Trophoblast cell (in vitro differentiated cells and primary cell): ENCODE measurements around the gene HPSE2.
A peak's percentile ranks its signal among the peaks of the same experiment; 100 is the strongest.
"Not testable (repeated sequence)": the region's sequence is repeated elsewhere in the genome, so short reads cannot be mapped to it uniquely, and the experiment has no call there.

ENCODE experiments used
- DNase-seq, 2 donors: peaks; one replicate each; pipeline ENCODE4 v3.0.0-alpha.2; 2016
- H2AFZ ChIP-seq: 2 replicates; pipeline ENCODE4 v1.6.1; 2013; ENCODE audit warnings: low read length, moderate library complexity, mild to moderate bottlenecking; ENCODE audit not compliant: insufficient read depth, poor library complexity
- H2AK5ac ChIP-seq: 2 replicates; pipeline ENCODE4 v1.6.1; 2013; ENCODE audit warnings: mild to moderate bottlenecking, low read length
- H2BK120ac ChIP-seq: 2 replicates; pipeline ENCODE4 v1.6.1; 2013; ENCODE audit warnings: low read length, mild to moderate bottlenecking, moderate library complexity; ENCODE audit not compliant: insufficient read depth, poor library complexity
- H2BK12ac ChIP-seq: 2 replicates; pipeline ENCODE4 v1.6.1; 2013; ENCODE audit warnings: mild to moderate bottlenecking, low read length, moderate library complexity
- H2BK5ac ChIP-seq: 2 replicates; pipeline ENCODE4 v1.6.1; 2013; ENCODE audit warnings: low read length, low read depth, moderate library complexity, mild to moderate bottlenecking; ENCODE audit not compliant: poor library complexity
- H3K14ac ChIP-seq: 2 replicates; pipeline ENCODE4 v1.6.1; 2013; ENCODE audit warnings: mild to moderate bottlenecking, low read length
- H3K18ac ChIP-seq: 2 replicates; pipeline ENCODE4 v1.6.1; 2013; ENCODE audit warnings: mild to moderate bottlenecking, low read length
- H3K23ac ChIP-seq: 2 replicates; pipeline ENCODE4 v1.6.1; 2013; ENCODE audit warnings: low read length
- H3K27ac ChIP-seq: 2 replicates; pipeline ENCODE4 v1.5.1; 2013; ENCODE audit warnings: low read depth, mild to moderate bottlenecking, inconsistent platforms, low read length, moderate library complexity
- H3K27me3 ChIP-seq: 2 replicates; pipeline ENCODE4 v1.6.1; 2013; ENCODE audit warnings: inconsistent platforms, mild to moderate bottlenecking, low read length, moderate library complexity; ENCODE audit not compliant: insufficient read depth
- H3K36me3 ChIP-seq, 2 experiments: 1 replicate in 1 of 2; 2 replicates in 1 of 2; pipeline ENCODE4 v1.6.1; 2013; ENCODE audit warnings: low read length in 2 of 2, mild to moderate bottlenecking in 2 of 2, moderate library complexity in 1 of 2; ENCODE audit not compliant: insufficient read depth in 2 of 2, control insufficient read depth in 1 of 2
- H3K4ac ChIP-seq: 2 replicates; pipeline ENCODE4 v1.6.1; 2013; ENCODE audit warnings: low read depth, mild to moderate bottlenecking, low read length, moderate library complexity
- H3K4me1 ChIP-seq, 2 experiments: 1 replicate in 1 of 2; 2 replicates in 1 of 2; pipeline ENCODE4 v1.6.1; 2013; ENCODE audit warnings: low read length in 2 of 2, mild to moderate bottlenecking in 2 of 2, moderate library complexity in 1 of 2; ENCODE audit not compliant: insufficient read depth in 2 of 2, control insufficient read depth in 1 of 2
- H3K4me2 ChIP-seq: 2 replicates; pipeline ENCODE4 v1.6.1; 2013; ENCODE audit warnings: inconsistent platforms, mild to moderate bottlenecking, low read length, moderate library complexity
- H3K4me3 ChIP-seq: 2 replicates; pipeline ENCODE4 v1.5.1; 2013; ENCODE audit warnings: mild to moderate bottlenecking, low read depth, low read length, inconsistent platforms
- H3K79me1 ChIP-seq: one replicate; pipeline ENCODE4 v1.6.1; 2013; ENCODE audit warnings: low read length
- H3K79me2 ChIP-seq: 2 replicates; pipeline ENCODE4 v1.6.1; 2013; ENCODE audit warnings: low read length, mild to moderate bottlenecking; ENCODE audit not compliant: control insufficient read depth, insufficient read depth, poor library complexity
- H3K9ac ChIP-seq: 2 replicates; pipeline ENCODE4 v1.6.1; 2013; ENCODE audit warnings: mild to moderate bottlenecking, low read length
- H3K9me3 ChIP-seq: 2 replicates; pipeline ENCODE4 v1.6.1; 2013; ENCODE audit warnings: low read depth, mild to moderate bottlenecking, control low read depth, inconsistent platforms, low read length; ENCODE audit not compliant: insufficient read depth
- H4K12ac ChIP-seq: 2 replicates; pipeline ENCODE4 v1.6.1; 2013; ENCODE audit warnings: low read depth, mild to moderate bottlenecking, low read length, moderate library complexity
- H4K8ac ChIP-seq: 2 replicates; pipeline ENCODE4 v1.6.1; 2013; ENCODE audit warnings: low read depth, mild to moderate bottlenecking, low read length, moderate library complexity
- H4K91ac ChIP-seq: one replicate; pipeline ENCODE4 v1.6.1; 2013; ENCODE audit warnings: low read depth, mild to moderate bottlenecking, low read length, moderate library complexity
- WGBS: extraction: QIAGEN DNeasy Blood & Tissue Kit; methylation state at CpG from one replicate; pipeline ENCODE4 v1.1.7; 2013; ENCODE audit warnings: missing lambda C conversion rate; ENCODE audit not compliant: insufficient read length, insufficient coverage; ENCODE audit errors: extremely low coverage; 5-methylcytosine and 5-hydroxymethylcytosine counted together

The HPSE2 gene

GRCh38 chr10:98994030-98994429, 241.6 kb downstream of the HPSE2 start:
- Histone ChIP-seq H3K4ac (no peak overlapping the region), H3K9me3 (no peaks in the 10 kb centered on the region), H2BK5ac (no peak overlapping the region), H4K91ac (no peak overlapping the region), H3K27me3 (no peaks in the 10 kb centered on the region), H3K9ac (no peak overlapping the region), H3K36me3 (no peaks in the 10 kb centered on the region), H2BK120ac (no peak overlapping the region), H2BK12ac (no peak overlapping the region), H3K14ac (no peak overlapping the region), H2AFZ (no peak overlapping the region), H3K27ac (no peak overlapping the region), H3K23ac (no peak overlapping the region), H4K12ac (no peak overlapping the region), H3K4me3 (no peak overlapping the region), H3K4me1 (no peaks in the 10 kb centered on the region), H3K79me1 (no peaks in the 10 kb centered on the region), H4K8ac (no peak overlapping the region), H3K4me2 (no peak overlapping the region), H3K18ac (no peak overlapping the region), H3K79me2 (no peaks in the 10 kb centered on the region), H2AK5ac (no peak overlapping the region)
- no peak for DNase-seq

DNA sequence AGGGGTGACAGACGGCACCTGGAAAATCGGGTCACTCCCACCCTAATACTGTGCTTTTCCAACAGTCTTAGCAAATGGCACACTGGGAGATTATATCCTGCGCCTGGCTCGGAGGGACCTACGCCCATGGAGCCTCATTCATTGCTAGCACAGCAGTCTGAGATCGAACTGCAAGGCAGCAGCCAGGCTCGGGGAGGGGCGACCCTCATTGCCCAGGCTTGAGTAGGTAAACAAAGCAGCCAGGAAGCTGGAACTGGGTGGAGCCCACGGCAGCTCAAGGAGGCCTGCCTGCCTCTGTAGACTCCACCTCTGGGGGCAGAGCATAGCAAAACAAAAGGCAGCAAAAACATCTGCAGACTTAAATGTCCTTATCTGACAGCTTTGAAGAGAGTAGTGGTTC, 251.9 kb downstream of the HPSE2 start:
- not testable (repeated sequence) for H3K4me1 ChIP-seq, H3K27ac ChIP-seq
- no CpG with 5 or more reads among the region's 9 CpGs for WGBS

GRCh38 chr10:98980353-98980752, 255.3 kb downstream of the HPSE2 start:
- DNase-seq = no peak
- Histone ChIP-seq H2AK5ac (no peak overlapping the region), H3K4me1 (no peaks in the 10 kb centered on the region), H2BK12ac (no peak overlapping the region), H3K79me2 (no peaks in the 10 kb centered on the region), H3K4me2 (no peak overlapping the region), H3K23ac (no peak overlapping the region), H3K4me3 (no peak overlapping the region), H3K18ac (no peak overlapping the region), H3K27ac (no peak overlapping the region), H3K9ac (no peak overlapping the region), H4K91ac (no peak overlapping the region), H3K9me3 (peaks cover 2% of the 10 kb centered on the region), H4K12ac (no peak overlapping the region), H3K4ac (no peak overlapping the region), H3K14ac (no peak overlapping the region), H4K8ac (no peak overlapping the region), H2AFZ (no peak overlapping the region), H3K36me3 (no peaks in the 10 kb centered on the region), H2BK120ac (no peak overlapping the region), H2BK5ac (no peak overlapping the region), H3K27me3 (no peaks in the 10 kb centered on the region), H3K79me1 (no peaks in the 10 kb centered on the region)
- WGBS = no CpG with 5 or more reads among the region's 5 CpGs

More for the DNA sequence above, 251.9 kb downstream of the HPSE2 start:
- not testable (repeated sequence) for H3K9me3 ChIP-seq, H3K4ac ChIP-seq, H3K23ac ChIP-seq, H4K91ac ChIP-seq, H3K79me2 ChIP-seq, H3K14ac ChIP-seq, H4K12ac ChIP-seq, H2BK5ac ChIP-seq, H2BK12ac ChIP-seq, H3K27me3 ChIP-seq, H3K9ac ChIP-seq, H3K4me3 ChIP-seq, DNase-seq, H2BK120ac ChIP-seq, H4K8ac ChIP-seq, H3K79me1 ChIP-seq, H3K18ac ChIP-seq, H2AFZ ChIP-seq, H3K4me2 ChIP-seq, H2AK5ac ChIP-seq, H3K36me3 ChIP-seq

DNA sequence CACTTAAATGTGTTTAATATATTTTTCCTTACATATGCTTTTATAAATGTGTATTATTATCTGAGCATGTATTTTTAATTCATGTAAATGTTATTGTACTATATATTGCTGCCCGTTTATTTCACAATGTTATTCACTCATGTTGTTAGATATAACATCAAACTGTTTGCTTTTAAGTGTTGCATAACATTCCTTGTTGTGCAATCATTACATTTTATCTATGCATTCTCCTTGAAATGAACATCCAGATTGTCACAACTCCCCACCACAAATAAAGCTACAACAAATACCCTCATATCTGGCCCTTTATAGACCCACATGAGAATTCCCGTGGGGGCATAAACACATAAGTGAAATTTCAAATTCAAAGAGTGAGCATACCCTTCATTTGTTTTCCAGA, 264.2 kb downstream of the HPSE2 start:
- Histone ChIP-seq H3K27ac (no peak overlapping the region), H4K91ac (no peak overlapping the region), H3K36me3 (no peaks in the 10 kb centered on the region), H3K27me3 (no peaks in the 10 kb centered on the region), H4K12ac (no peak overlapping the region), H3K4me2 (no peak overlapping the region), H3K4ac (no peak overlapping the region), H2BK12ac (no peak overlapping the region), H3K9me3 (no peaks in the 10 kb centered on the region), H3K79me1 (no peaks in the 10 kb centered on the region), H3K4me3 (no peak overlapping the region), H3K23ac (no peak overlapping the region), H2AK5ac (no peak overlapping the region), H2AFZ (no peak overlapping the region), H2BK5ac (no peak overlapping the region), H3K9ac (no peak overlapping the region), H3K4me1 (no peaks in the 10 kb centered on the region), H3K79me2 (no peaks in the 10 kb centered on the region), H3K14ac (no peak overlapping the region), H4K8ac (no peak overlapping the region), H2BK120ac (no peak overlapping the region), H3K18ac (no peak overlapping the region)
- WGBS = no CpG with 5 or more reads among the region's 2 CpGs
- peak in 1 of 2 donors; percentile 45 for DNase-seq

- H2BK12ac ChIP-seq = no peak overlapping the region
- no peak overlapping the region for H3K14ac ChIP-seq
Observed at GRCh38 chr10:98967601-98968000, 268.1 kb downstream of the HPSE2 start.

More at GRCh38 chr10:98967601-98968000, 268.1 kb downstream of the HPSE2 start:
- Histone ChIP-seq H3K79me1 (no peaks in the 10 kb centered on the region), H2BK120ac (no peak overlapping the region), H3K9me3 (no peaks in the 10 kb centered on the region), H2AFZ (no peak overlapping the region), H4K91ac (no peak overlapping the region), H3K4me3 (no peak overlapping the region), H2AK5ac (no peak overlapping the region), H3K27me3 (no peaks in the 10 kb centered on the region), H3K4me2 (no peak overlapping the region), H3K4ac (no peak overlapping the region), H3K27ac (no peak overlapping the region), H3K18ac (no peak overlapping the region), H4K8ac (no peak overlapping the region), H4K12ac (no peak overlapping the region), H3K36me3 (no peaks in the 10 kb centered on the region), H3K23ac (no peak overlapping the region), H3K4me1 (no peaks in the 10 kb centered on the region), H2BK5ac (no peak overlapping the region), H3K79me2 (no peaks in the 10 kb centered on the region), H3K9ac (no peak overlapping the region)
- no peak for DNase-seq
